Chondrocyte (in vitro differentiated cells): ENCODE data around the gene CD207. TPM values are rescaled to one million over a fixed set of nuclear protein-coding genes. Genes with fewer than 3 reads are reported as not detected.
"Not testable (repeated sequence)": the region's sequence is repeated elsewhere in the genome, so short reads cannot be mapped to it uniquely, and the experiment has no call there.

Source experiments
- DNase-seq: peaks from one replicate; pipeline ENCODE4 v3.0.0; 2021; ENCODE audit warnings: mixed read lengths, low spot score
- H3K27ac Mint-ChIP-seq: one replicate; pipeline ENCODE4 v1.8.0; 2021; ENCODE audit warnings: mild to moderate bottlenecking, moderate library complexity, mixed read lengths; ENCODE audit not compliant: unreplicated experiment
- H3K27me3 Mint-ChIP-seq: 2 replicates; pipeline ENCODE4 v1.8.0; 2021; ENCODE audit warnings: low read depth, mixed read lengths
- H3K36me3 Mint-ChIP-seq: 2 replicates; pipeline ENCODE4 v1.8.0; 2021; ENCODE audit warnings: low read depth, mixed read lengths
- H3K4me1 Mint-ChIP-seq: 2 replicates; pipeline ENCODE4 v1.8.0; 2021; ENCODE audit warnings: low read depth, mild to moderate bottlenecking, mixed read lengths
- H3K4me3 Mint-ChIP-seq: one replicate; pipeline ENCODE4 v1.8.0; 2021; ENCODE audit warnings: mild to moderate bottlenecking, moderate library complexity, mixed read lengths; ENCODE audit not compliant: unreplicated experiment
- H3K9me3 Mint-ChIP-seq: 2 replicates; pipeline ENCODE4 v1.8.0; 2021; ENCODE audit warnings: low read depth, mixed read lengths
- long read RNA-seq: library from polyadenylated mRNA; stranded (forward); transcript quantifications from one replicate; pipeline ENCODE4 v2.0.0, GENCODE V29; 2021
- total RNA-seq: library from RNA; stranded (reverse); gene quantifications from 3 replicates; pipeline ENCODE4 v1.2.1, GENCODE V29; 2021
- TF ChIP-seq, protein P1 (sequence below): fragments of 200-600 bp; sonication (generic); IDR thresholded peaks from 2 replicates; pipeline ENCODE4 v1.5.0; 2021; ENCODE audit warnings: antibody characterized with exemption, mild to moderate bottlenecking, moderate library complexity

CD207 gene
- total RNA-seq: not detected in 3 replicates
- long read RNA-seq: 0 reads

GRCh38 chr2:70835643-70836042 lies at the start of gene CD207:
TSS of gene CD207 (minus strand) at chr2:70835816. CDS start at chr2:70835776, 40 bp downstream.
- DNase-seq: no peak
- no peak within 1 kb of the TSS for H3K27ac Mint-ChIP-seq
- no peaks in the 10 kb centered on the region for H3K9me3 Mint-ChIP-seq
- TF ChIP-seq, protein P1, sequence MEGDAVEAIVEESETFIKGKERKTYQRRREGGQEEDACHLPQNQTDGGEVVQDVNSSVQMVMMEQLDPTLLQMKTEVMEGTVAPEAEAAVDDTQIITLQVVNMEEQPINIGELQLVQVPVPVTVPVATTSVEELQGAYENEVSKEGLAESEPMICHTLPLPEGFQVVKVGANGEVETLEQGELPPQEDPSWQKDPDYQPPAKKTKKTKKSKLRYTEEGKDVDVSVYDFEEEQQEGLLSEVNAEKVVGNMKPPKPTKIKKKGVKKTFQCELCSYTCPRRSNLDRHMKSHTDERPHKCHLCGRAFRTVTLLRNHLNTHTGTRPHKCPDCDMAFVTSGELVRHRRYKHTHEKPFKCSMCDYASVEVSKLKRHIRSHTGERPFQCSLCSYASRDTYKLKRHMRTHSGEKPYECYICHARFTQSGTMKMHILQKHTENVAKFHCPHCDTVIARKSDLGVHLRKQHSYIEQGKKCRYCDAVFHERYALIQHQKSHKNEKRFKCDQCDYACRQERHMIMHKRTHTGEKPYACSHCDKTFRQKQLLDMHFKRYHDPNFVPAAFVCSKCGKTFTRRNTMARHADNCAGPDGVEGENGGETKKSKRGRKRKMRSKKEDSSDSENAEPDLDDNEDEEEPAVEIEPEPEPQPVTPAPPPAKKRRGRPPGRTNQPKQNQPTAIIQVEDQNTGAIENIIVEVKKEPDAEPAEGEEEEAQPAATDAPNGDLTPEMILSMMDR: no peak
- peaks cover 22% of the 10 kb centered on the region for H3K27me3 Mint-ChIP-seq
- H3K4me1 Mint-ChIP-seq: no peaks in the 10 kb centered on the region
- H3K4me3 Mint-ChIP-seq: no peak within 1 kb of the TSS
- no peaks in the 10 kb centered on the region for H3K36me3 Mint-ChIP-seq

GRCh38 chr2:70878543-70878942 lies 42.9 kb upstream of the CD207 start:
- Mint-ChIP-seq H3K36me3 (peaks cover 17% of the 10 kb centered on the region), H3K27me3 (peaks cover 87% of the 10 kb centered on the region), H3K9me3 (peaks cover 42% of the 10 kb centered on the region)
- not testable (repeated sequence) for DNase-seq, H3K27ac Mint-ChIP-seq, H3K4me3 Mint-ChIP-seq, H3K4me1 Mint-ChIP-seq

GRCh38 chr2:70876138-70876537 lies 40.5 kb upstream of the CD207 start:
- not testable (repeated sequence) for H3K4me1 Mint-ChIP-seq, DNase-seq, H3K27ac Mint-ChIP-seq, H3K4me3 Mint-ChIP-seq
- peaks cover 29% of the 10 kb centered on the region for H3K9me3 Mint-ChIP-seq
- peaks cover 79% of the 10 kb centered on the region for H3K27me3 Mint-ChIP-seq
- peaks cover 12% of the 10 kb centered on the region for H3K36me3 Mint-ChIP-seq

DNA sequence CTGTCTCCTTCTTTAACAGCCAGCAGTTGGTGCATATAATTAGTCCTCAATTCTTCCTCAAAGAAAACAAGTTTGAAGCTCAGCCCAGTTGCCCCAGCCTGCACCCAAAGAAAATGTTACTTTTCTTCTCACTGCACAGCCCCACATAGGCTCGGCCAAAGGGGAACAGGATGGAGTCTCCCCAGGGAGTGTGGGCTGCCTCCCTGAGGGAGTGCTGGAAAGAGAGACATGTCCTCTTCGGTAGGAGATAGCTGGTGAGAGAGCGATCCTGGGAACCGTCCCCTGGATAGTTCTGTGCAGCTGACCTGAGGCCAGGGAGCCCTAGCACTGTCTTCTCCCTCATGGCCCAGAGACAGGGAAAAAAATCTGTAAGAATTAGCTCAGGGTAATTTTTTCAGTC lies 37.9 kb upstream of the CD207 start:
- Mint-ChIP-seq H3K27me3 (peaks cover 55% of the 10 kb centered on the region), H3K36me3 (peaks cover 8% of the 10 kb centered on the region), H3K27ac (no peak overlapping the region), H3K9me3 (peaks cover 16% of the 10 kb centered on the region), H3K4me3 (no peak overlapping the region), H3K4me1 (peaks cover 4% of the 10 kb centered on the region)
- DNase-seq: no peak
- TF ChIP-seq, protein P1: no peak

DNA sequence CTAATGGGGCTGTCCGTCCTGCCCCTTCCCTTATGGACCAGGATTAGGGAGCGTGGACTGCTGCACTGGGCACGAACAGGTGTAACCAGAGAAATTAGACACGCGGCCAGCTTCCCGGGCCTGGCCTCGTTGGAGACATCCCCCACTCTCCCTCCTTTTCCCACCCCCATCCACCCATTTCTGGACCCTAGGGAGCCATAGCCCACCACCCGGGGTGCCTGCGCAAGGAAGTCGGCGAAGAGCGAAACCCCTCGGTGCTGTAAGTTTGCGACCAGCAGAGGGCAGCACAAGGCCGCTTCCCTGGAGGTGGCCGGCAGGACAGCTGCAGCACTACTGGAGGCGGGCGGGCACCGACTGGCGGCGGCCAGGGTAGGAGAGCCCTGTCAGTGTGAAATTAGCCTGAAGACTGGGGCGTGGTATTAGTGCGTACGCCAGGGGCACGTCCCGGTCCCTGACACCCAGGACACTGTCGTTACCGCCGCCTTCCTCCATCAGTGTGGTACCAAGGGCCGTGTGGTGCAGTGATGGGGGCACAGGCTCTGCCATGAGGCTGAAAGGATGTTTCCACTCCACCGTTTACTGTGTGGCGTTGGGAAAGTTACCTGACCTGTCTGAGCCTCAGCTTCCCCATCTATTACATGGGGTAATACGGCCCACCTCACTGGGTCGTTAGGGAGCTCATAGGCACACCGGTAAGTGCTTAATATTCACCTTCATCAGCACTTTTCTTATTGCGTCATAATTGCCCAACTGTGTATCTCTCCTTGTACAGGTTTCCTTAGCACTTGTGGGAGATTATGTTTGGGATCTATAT lies 36.0 kb upstream of the CD207 start:
- Mint-ChIP-seq H3K27me3 (peaks cover 39% of the 10 kb centered on the region), H3K9me3 (no peaks in the 10 kb centered on the region), H3K27ac (no peak overlapping the region), H3K36me3 (no peaks in the 10 kb centered on the region), H3K4me3 (no peak overlapping the region), H3K4me1 (peaks cover 4% of the 10 kb centered on the region)
- DNase-seq: no peak
- TF ChIP-seq, protein P1: peak; percentile 98

GRCh38 chr2:70870790-70871189 lies 35.2 kb upstream of the CD207 start:
- TF ChIP-seq, protein P1: no peak
- no peak for DNase-seq
- H3K27me3 Mint-ChIP-seq: peaks cover 34% of the 10 kb centered on the region
- H3K4me3 Mint-ChIP-seq: no peak overlapping the region
- no peak overlapping the region for H3K27ac Mint-ChIP-seq
- H3K9me3 Mint-ChIP-seq: no peaks in the 10 kb centered on the region
- H3K36me3 Mint-ChIP-seq: no peaks in the 10 kb centered on the region
- H3K4me1 Mint-ChIP-seq: peaks cover 4% of the 10 kb centered on the region
